IMR-90 (cell line): ENCODE measurements around the gene ASTN2. TPM values are rescaled to one million over a fixed set of nuclear protein-coding genes. Genes with fewer than 3 reads are reported as not detected.

Experiments used
- ATAC-seq: fragments of 200-7000 bp; cut with Tn5 transposase; 2 replicates; pipeline ENCODE4 v1.9.1; 2020; ENCODE audit warnings: low read depth, mild to moderate bottlenecking, moderate library complexity
- BruUV-seq: library from RNA; stranded (reverse); fragments of 400-500 nt; replicated peaks from 2 replicates; lab custom pipeline; 2021; lab: Mats Ljungman, UMichigan
- CTCF ChIA-PET: fragments of 300-600 bp; formaldehyde crosslinking; extraction: SDS; loops from one replicate; lab custom pipeline; 2021; ENCODE audit warnings: antibody characterized with exemption; lab: Yijun Ruan, JAX
- POLR2A ChIA-PET: fragments of 300-600 bp; sonication (Branson Sonifier 250); formaldehyde crosslinking; loops from one replicate; lab custom pipeline; 2022; ENCODE audit warnings: antibody characterized with exemption; ENCODE audit not compliant: unreplicated experiment; lab: Charles Lee
- DNase-seq: peaks from one replicate; pipeline ENCODE4 v3.0.0; 2013
- H2AFZ ChIP-seq: replicated peaks from 2 replicates; pipeline ENCODE3; 2013; ENCODE audit warnings: low read length, mild to moderate bottlenecking; ENCODE audit not compliant: poor library complexity
- H2AK5ac ChIP-seq: 2 replicates; pipeline ENCODE4 v1.6.1; 2013; ENCODE audit warnings: low read depth, low read length, inconsistent platforms
- H2AK9ac ChIP-seq: replicated peaks from 2 replicates; pipeline ENCODE3; 2013; ENCODE audit warnings: mild to moderate bottlenecking, low read depth, low read length, moderate library complexity; ENCODE audit not compliant: poor library complexity
- H2BK120ac ChIP-seq: 2 replicates; pipeline ENCODE4 v1.6.1; 2013; ENCODE audit warnings: low read depth, low read length, inconsistent platforms
- H2BK15ac ChIP-seq: 3 replicates; pipeline ENCODE4 v1.6.1; 2013; ENCODE audit warnings: low read depth, low read length, inconsistent platforms
- H2BK20ac ChIP-seq: 2 replicates; pipeline ENCODE4 v1.6.1; 2013; ENCODE audit warnings: low read depth, mild to moderate bottlenecking, inconsistent platforms, low read length, moderate library complexity
- H2BK5ac ChIP-seq: 2 replicates; pipeline ENCODE4 v1.6.1; 2013; ENCODE audit warnings: mild to moderate bottlenecking, low read depth, low read length, inconsistent platforms; ENCODE audit not compliant: poor library complexity, severe bottlenecking
- H3K14ac ChIP-seq: replicated peaks from 2 replicates; pipeline ENCODE4 v1.6.1; 2013; ENCODE audit warnings: low read depth, low read length, inconsistent platforms
- H3K18ac ChIP-seq: 2 replicates; pipeline ENCODE4 v1.6.1; 2013; ENCODE audit warnings: low read depth, low read length, control low read depth
- H3K23ac ChIP-seq: 2 replicates; pipeline ENCODE4 v1.6.1; 2013; ENCODE audit warnings: low read depth, low read length, inconsistent platforms
- H3K27ac ChIP-seq: 2 replicates; pipeline ENCODE4 v1.5.1; 2013; ENCODE audit warnings: mild to moderate bottlenecking, control low read depth, low read length; ENCODE audit not compliant: insufficient read depth
- H3K27me3 ChIP-seq: 2 replicates; pipeline ENCODE4 v1.6.1; 2013; ENCODE audit warnings: low read length; ENCODE audit not compliant: control insufficient read depth, insufficient read depth
- H3K36me3 ChIP-seq: 2 replicates; pipeline ENCODE4 v1.6.1; 2013; ENCODE audit warnings: low read length, mixed read lengths; ENCODE audit not compliant: control insufficient read depth, insufficient read depth
- H3K4ac ChIP-seq: 2 replicates; pipeline ENCODE4 v1.6.1; 2013; ENCODE audit warnings: low read depth, low read length, inconsistent platforms
- H3K4me1 ChIP-seq: 2 replicates; pipeline ENCODE4 v1.6.1; 2013; ENCODE audit warnings: low read length, mixed read lengths; ENCODE audit not compliant: control insufficient read depth, insufficient read depth
- H3K4me2 ChIP-seq: 2 replicates; pipeline ENCODE4 v1.6.1; 2013; ENCODE audit warnings: low read depth, mild to moderate bottlenecking, control low read depth, low read length, moderate library complexity
- H3K4me3 ChIP-seq: 2 replicates; pipeline ENCODE4 v1.5.1; 2013; ENCODE audit warnings: low read depth, mild to moderate bottlenecking, control low read depth, low read length, moderate library complexity; ENCODE audit not compliant: insufficient read depth
- H3K56ac ChIP-seq: 2 replicates; pipeline ENCODE4 v1.6.1; 2013; ENCODE audit warnings: low read length, inconsistent platforms; ENCODE audit not compliant: insufficient read depth; ENCODE audit errors: extremely low read depth
- H3K79me1 ChIP-seq, 2 experiments: 2 replicates each; pipeline ENCODE4 v1.6.1; 2013; ENCODE audit warnings: low read length in 2 of 2, inconsistent platforms in 1 of 2, low read depth in 1 of 2
- H3K9ac ChIP-seq: 2 replicates; pipeline ENCODE4 v1.6.1; 2013; ENCODE audit warnings: low read depth, low read length, control low read depth
- H3K9me1 ChIP-seq: 2 replicates; pipeline ENCODE4 v1.6.1; 2013; ENCODE audit warnings: low read length, inconsistent platforms; ENCODE audit not compliant: insufficient read depth
- H3K9me3 ChIP-seq: 2 replicates; pipeline ENCODE4 v1.6.1; 2013; ENCODE audit warnings: low read length; ENCODE audit not compliant: control insufficient read depth, insufficient read depth
- H4K20me1 ChIP-seq: 2 replicates; pipeline ENCODE4 v1.6.1; 2013; ENCODE audit warnings: low read length, inconsistent platforms; ENCODE audit not compliant: insufficient read depth
- H4K5ac ChIP-seq: 2 replicates; pipeline ENCODE4 v1.6.1; 2013; ENCODE audit warnings: mild to moderate bottlenecking, low read depth, low read length, control low read depth
- H4K8ac ChIP-seq, 2 experiments: 2 replicates each; pipeline ENCODE4 v1.6.1; 2013; ENCODE audit warnings: low read depth in 2 of 2, low read length in 2 of 2, control low read depth in 1 of 2, inconsistent platforms in 1 of 2
- H4K91ac ChIP-seq: 2 replicates; pipeline ENCODE4 v1.6.1; 2013; ENCODE audit warnings: low read depth, low read length, inconsistent platforms; ENCODE audit not compliant: insufficient read depth
- BHLHE40 ChIP-seq: fragments of 150-350 bp; IDR thresholded peaks from 2 replicates; pipeline ENCODE4 v1.6.1; 2016; ENCODE audit warnings: mild to moderate bottlenecking, low read depth, low read length
- CEBPB ChIP-seq: IDR thresholded peaks from 2 replicates; pipeline ENCODE4 v1.6.1; 2012; ENCODE audit warnings: low read depth, low read length, improper control_type of control experiment
- CHD1 ChIP-seq: IDR thresholded peaks from 2 replicates; pipeline ENCODE4 v1.6.1; 2012; ENCODE audit warnings: low read depth, low read length, improper control_type of control experiment
- FOS ChIP-seq: fragments of 150-350 bp; IDR thresholded peaks from 2 replicates; pipeline ENCODE4 v1.6.1; 2016; ENCODE audit warnings: low read depth, low read length
- MAFK ChIP-seq: IDR thresholded peaks from 2 replicates; pipeline ENCODE4 v1.6.1; 2012; ENCODE audit warnings: low read depth, low read length, improper control_type of control experiment
- MAZ ChIP-seq: IDR thresholded peaks from 2 replicates; pipeline ENCODE4 v1.6.1; 2012; ENCODE audit warnings: low read depth, mild to moderate bottlenecking, low read length, improper control_type of control experiment, moderate library complexity, borderline replicate concordance
- MXI1 ChIP-seq: IDR thresholded peaks from 2 replicates; pipeline ENCODE4 v1.6.1; 2012; ENCODE audit warnings: low read depth, mild to moderate bottlenecking, low read length, moderate library complexity, borderline replicate concordance
- NFE2L2 ChIP-seq: fragments of 150-350 bp; IDR thresholded peaks from 2 replicates; pipeline ENCODE4 v1.6.1; 2016; ENCODE audit warnings: low read depth, mild to moderate bottlenecking, low read length
- POLR2A ChIP-seq: IDR thresholded peaks from 2 replicates; pipeline ENCODE4 v1.6.1; 2012; ENCODE audit warnings: mild to moderate bottlenecking, low read depth, low read length
- RAD21 ChIP-seq: IDR thresholded peaks from 2 replicates; pipeline ENCODE4 v1.6.1; 2012; ENCODE audit warnings: low read length, improper control_type of control experiment
- RCOR1 ChIP-seq: IDR thresholded peaks from 2 replicates; pipeline ENCODE4 v1.6.1; 2012; ENCODE audit warnings: mild to moderate bottlenecking, low read length, improper control_type of control experiment; ENCODE audit not compliant: insufficient replicate concordance
- RFX5 ChIP-seq: IDR thresholded peaks from 2 replicates; pipeline ENCODE4 v1.8.0; 2012; ENCODE audit warnings: low read depth, mild to moderate bottlenecking, low read length, moderate library complexity
- SMC3 ChIP-seq: fragments of 150-350 bp; IDR thresholded peaks from 2 replicates; pipeline ENCODE4 v1.6.1; 2016; ENCODE audit warnings: low read depth, mild to moderate bottlenecking, antibody characterized with exemption, low read length, moderate library complexity
- WGBS, 2 experiments: methylation state at CpG; one replicate each; pipeline versions ENCODE4 v1.1.5 to v1.1.7; 2013; ENCODE audit warnings: missing lambda C conversion rate in 2 of 2; ENCODE audit not compliant: insufficient read length in 1 of 2; ENCODE audit errors: extremely low coverage in 2 of 2; 5-methylcytosine and 5-hydroxymethylcytosine counted together
- dilution Hi-C: fragments of 300-500 bp; cut with HindIII; formaldehyde crosslinking; loops from one replicate; pipeline ENCODE4 v1.14.3; 2018; ENCODE audit warnings: low sequenced_read_pairs; ENCODE audit not compliant: unreplicated experiment
- in situ Hi-C: fragments of 300-500 bp; cut with MboI; formaldehyde crosslinking; loops from 3 replicates; pipeline ENCODE4 v1.14.3; 2019; ENCODE audit warnings: low sequenced_read_pairs, inconsistent platforms, mixed read lengths
- intact Hi-C: fragments of 100-400 bp; cut with micrococcal nuclease; formaldehyde crosslinking; loops from 2 replicates; pipeline ENCODE4 v1.10.0; 2022
- polyA plus RNA-seq, 3 experiments: library from polyadenylated mRNA; depleted of rRNA; stranded (reverse); fragments of >200 nt; gene quantifications; 2 replicates each; pipeline ENCODE4 v1.2.3, GENCODE V29; 2012; ENCODE audit warnings: low replicate concordance in 1 of 3
- total RNA-seq: library from RNA; depleted of rRNA; stranded (reverse); fragments of >200 nt; gene quantifications from 2 replicates; pipeline ENCODE4 v1.2.3, GENCODE V29; 2012
- TF ChIP-seq, protein P1 (sequence below): fragments of 150-350 bp; IDR thresholded peaks from 2 replicates; pipeline ENCODE4 v1.6.1; 2016; ENCODE audit warnings: low read depth, mild to moderate bottlenecking, low read length, moderate library complexity, borderline replicate concordance
- TF ChIP-seq, protein P2 (sequence below): fragments of 150-350 bp; IDR thresholded peaks from 2 replicates; pipeline ENCODE4 v1.6.1; 2017; ENCODE audit warnings: mild to moderate bottlenecking, antibody characterized with exemption, low read length, low read depth
- TF ChIP-seq, protein P3 (sequence below): conservative IDR thresholded peaks from 2 replicates; pipeline ENCODE4 v1.5.1; 2012; ENCODE audit warnings: mild to moderate bottlenecking, low read depth, low read length, improper control_type of control experiment

ASTN2 gene
- total and polyA plus RNA-seq, 2 of the 4 experiments (the other 2 are of a cell fraction) = 3.8 to 6.8 TPM

DNA sequence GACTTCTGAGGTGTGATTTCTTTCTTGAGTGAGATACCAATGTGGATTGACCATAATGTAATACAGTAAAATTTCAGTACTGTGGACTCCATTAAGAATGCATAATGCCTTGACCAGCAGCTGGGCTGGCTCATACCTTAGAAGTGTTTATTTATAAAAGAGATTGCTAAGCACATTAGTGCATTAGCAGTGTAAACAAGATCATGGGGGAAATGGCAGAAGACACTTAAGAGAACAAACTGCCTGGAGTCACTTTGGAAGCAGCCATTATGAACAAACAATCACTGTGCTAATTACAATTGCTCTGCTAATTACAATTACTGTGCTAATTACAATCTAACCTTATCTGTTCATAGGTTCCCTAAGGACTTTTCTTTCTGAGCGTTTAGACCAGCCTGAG is 623.5 kb downstream of the ASTN2 start:
- TF ChIP-seq MAFK = no peak
- no peak for TF ChIP-seq RAD21
- no peak for TF ChIP-seq POLR2A
- TF ChIP-seq, protein P1, sequence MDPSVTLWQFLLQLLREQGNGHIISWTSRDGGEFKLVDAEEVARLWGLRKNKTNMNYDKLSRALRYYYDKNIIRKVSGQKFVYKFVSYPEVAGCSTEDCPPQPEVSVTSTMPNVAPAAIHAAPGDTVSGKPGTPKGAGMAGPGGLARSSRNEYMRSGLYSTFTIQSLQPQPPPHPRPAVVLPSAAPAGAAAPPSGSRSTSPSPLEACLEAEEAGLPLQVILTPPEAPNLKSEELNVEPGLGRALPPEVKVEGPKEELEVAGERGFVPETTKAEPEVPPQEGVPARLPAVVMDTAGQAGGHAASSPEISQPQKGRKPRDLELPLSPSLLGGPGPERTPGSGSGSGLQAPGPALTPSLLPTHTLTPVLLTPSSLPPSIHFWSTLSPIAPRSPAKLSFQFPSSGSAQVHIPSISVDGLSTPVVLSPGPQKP = no peak
- no peak for TF ChIP-seq RCOR1
- no peak for TF ChIP-seq MXI1
- no peak for TF ChIP-seq RFX5
- no peak for TF ChIP-seq BHLHE40
- TF ChIP-seq SMC3 = no peak
- no peak for TF ChIP-seq MAZ
- TF ChIP-seq FOS = no peak
- TF ChIP-seq, protein P2, sequence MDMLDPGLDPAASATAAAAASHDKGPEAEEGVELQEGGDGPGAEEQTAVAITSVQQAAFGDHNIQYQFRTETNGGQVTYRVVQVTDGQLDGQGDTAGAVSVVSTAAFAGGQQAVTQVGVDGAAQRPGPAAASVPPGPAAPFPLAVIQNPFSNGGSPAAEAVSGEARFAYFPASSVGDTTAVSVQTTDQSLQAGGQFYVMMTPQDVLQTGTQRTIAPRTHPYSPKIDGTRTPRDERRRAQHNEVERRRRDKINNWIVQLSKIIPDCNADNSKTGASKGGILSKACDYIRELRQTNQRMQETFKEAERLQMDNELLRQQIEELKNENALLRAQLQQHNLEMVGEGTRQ = no peak
- TF ChIP-seq, protein P3, sequence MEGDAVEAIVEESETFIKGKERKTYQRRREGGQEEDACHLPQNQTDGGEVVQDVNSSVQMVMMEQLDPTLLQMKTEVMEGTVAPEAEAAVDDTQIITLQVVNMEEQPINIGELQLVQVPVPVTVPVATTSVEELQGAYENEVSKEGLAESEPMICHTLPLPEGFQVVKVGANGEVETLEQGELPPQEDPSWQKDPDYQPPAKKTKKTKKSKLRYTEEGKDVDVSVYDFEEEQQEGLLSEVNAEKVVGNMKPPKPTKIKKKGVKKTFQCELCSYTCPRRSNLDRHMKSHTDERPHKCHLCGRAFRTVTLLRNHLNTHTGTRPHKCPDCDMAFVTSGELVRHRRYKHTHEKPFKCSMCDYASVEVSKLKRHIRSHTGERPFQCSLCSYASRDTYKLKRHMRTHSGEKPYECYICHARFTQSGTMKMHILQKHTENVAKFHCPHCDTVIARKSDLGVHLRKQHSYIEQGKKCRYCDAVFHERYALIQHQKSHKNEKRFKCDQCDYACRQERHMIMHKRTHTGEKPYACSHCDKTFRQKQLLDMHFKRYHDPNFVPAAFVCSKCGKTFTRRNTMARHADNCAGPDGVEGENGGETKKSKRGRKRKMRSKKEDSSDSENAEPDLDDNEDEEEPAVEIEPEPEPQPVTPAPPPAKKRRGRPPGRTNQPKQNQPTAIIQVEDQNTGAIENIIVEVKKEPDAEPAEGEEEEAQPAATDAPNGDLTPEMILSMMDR = no peak
- TF ChIP-seq CEBPB = no peak
- no peak for TF ChIP-seq NFE2L2
- no peak for TF ChIP-seq CHD1
- CTCF ChIA-PET = no interaction called here
- no CpG with 5 or more reads among the region's 1 CpG for WGBS, 2 experiments
- dilution Hi-C loops (no loop called here), in situ Hi-C loops (no loop called here), intact Hi-C loops (no loop called here)
- ATAC-seq (peak; percentile 91), DNase-seq (peak; percentile 64)
- H2AK5ac ChIP-seq = no peak overlapping the region
- H3K36me3 ChIP-seq = no peaks in the 10 kb centered on the region
- peaks cover 6% of the 10 kb centered on the region for H3K27me3 ChIP-seq
- H4K5ac ChIP-seq = no peak overlapping the region
- H2BK120ac ChIP-seq = no peak overlapping the region
- peaks cover 2% of the 10 kb centered on the region; the same call in 1 of the 2 replicates for H3K4me1 ChIP-seq
- H3K14ac ChIP-seq = no peak overlapping the region
- no peak overlapping the region for H2AFZ ChIP-seq
- POLR2A ChIA-PET = no interaction called here
- no peak overlapping the region for H4K8ac ChIP-seq
- H3K9me1 ChIP-seq = no peaks in the 10 kb centered on the region
- no peak overlapping the region for H3K27ac ChIP-seq
- no peaks in the 10 kb centered on the region for H3K79me1 ChIP-seq
- no peak overlapping the region for H2BK20ac ChIP-seq
- no peaks in the 10 kb centered on the region for H3K9me3 ChIP-seq
- no peak overlapping the region for H2BK15ac ChIP-seq
- H4K91ac ChIP-seq = no peak overlapping the region
- no peaks in the 10 kb centered on the region for H4K20me1 ChIP-seq
- no peak overlapping the region for H3K23ac ChIP-seq
- H3K56ac ChIP-seq = no peak overlapping the region
- H3K18ac ChIP-seq = no peak overlapping the region
- no peak overlapping the region for H3K9ac ChIP-seq
- H3K4ac ChIP-seq = no peak overlapping the region
- BruUV-seq = no TSS peak
- H3K4me3 ChIP-seq = no peak overlapping the region
- no peak overlapping the region; the same call in 1 of the 2 replicates for H3K4me2 ChIP-seq
- H2BK5ac ChIP-seq = no peak overlapping the region
- no peak overlapping the region for H2AK9ac ChIP-seq
